Spinal cord (tissue), 10 donors: ENCODE measurements around the gene MPPED2. TPM values are rescaled to one million over a fixed set of nuclear protein-coding genes. Genes with fewer than 3 reads are reported as not detected.

Experiments
- DNase-seq, 6 donors: peaks; one replicate each; pipeline versions ENCODE4 v3.0.0 to v3.0.0-alpha.2; 2013 to 2015; ENCODE audit warnings: low spot score in 6 of 6, low read depth in 4 of 6
- H3K27ac ChIP-seq: one replicate; pipeline ENCODE4 v1.5.1; 2013; ENCODE audit warnings: low read depth, low read length, control low read depth
- H3K27me3 ChIP-seq: one replicate; pipeline ENCODE4 v1.6.1; 2013; ENCODE audit warnings: low read length; ENCODE audit not compliant: control insufficient read depth, insufficient read depth
- H3K36me3 ChIP-seq: one replicate; pipeline ENCODE4 v1.6.1; 2013; ENCODE audit warnings: low read length; ENCODE audit not compliant: control insufficient read depth, insufficient read depth
- H3K4me1 ChIP-seq: one replicate; pipeline ENCODE4 v1.6.1; 2013; ENCODE audit warnings: low read length; ENCODE audit not compliant: control insufficient read depth, insufficient read depth
- H3K4me3 ChIP-seq: one replicate; pipeline ENCODE4 v1.5.1; 2013; ENCODE audit warnings: low read depth, low read length, control low read depth
- H3K9me3 ChIP-seq: one replicate; pipeline ENCODE4 v1.6.1; 2013; ENCODE audit warnings: low read length; ENCODE audit not compliant: control insufficient read depth, insufficient read depth
- WGBS: methylation state at CpG from one replicate; pipeline ENCODE4 v1.1.5; 2013; ENCODE audit warnings: missing lambda C conversion rate; ENCODE audit not compliant: insufficient coverage; 5-methylcytosine and 5-hydroxymethylcytosine counted together
- polyA plus RNA-seq, 2 donors: library from polyadenylated mRNA; unstranded; fragments of 120-200 nt; gene quantifications; one replicate each; pipeline ENCODE4 v1.2.1, GENCODE V29; 2013; ENCODE audit not compliant: insufficient read length in 2 of 2
- total RNA-seq, 2 donors: library from RNA; depleted of rRNA in 1 of 2; stranded (reverse); fragments of 120-200 nt in 1 of 2; fragments of >200 nt in 1 of 2; gene quantifications; one replicate each; pipeline versions ENCODE4 v1.2.3 to v1.2.4, GENCODE V29; 2013 to 2014
- donor health status: healthy.

MPPED2 gene
- total and polyA plus RNA-seq, 4 donors = 30.7 to 72.2 (median 71.0) TPM

- no peaks in the 10 kb centered on the region for H3K9me3 ChIP-seq
- no peak overlapping the region for H3K4me3 ChIP-seq
- no CpG with 5 or more reads among the region's 4 CpGs for WGBS
- H3K4me1 ChIP-seq = peaks cover 5% of the 10 kb centered on the region
- peak in 1 of 6 donors; percentile 55 for DNase-seq
- H3K36me3 ChIP-seq = peaks cover 2% of the 10 kb centered on the region
- H3K27ac ChIP-seq = no peak overlapping the region
- no peaks in the 10 kb centered on the region for H3K27me3 ChIP-seq
Observed at GRCh38 chr11:30580573-30580972, 5.6 kb downstream of the MPPED2 start.

- Histone ChIP-seq H3K36me3 (peaks cover 4% of the 10 kb centered on the region), H3K27ac (no peak overlapping the region), H3K4me1 (peaks cover 5% of the 10 kb centered on the region), H3K27me3 (no peaks in the 10 kb centered on the region), H3K9me3 (no peaks in the 10 kb centered on the region), H3K4me3 (no peak overlapping the region)
- peak in 1 of 6 donors; percentile 51 for DNase-seq
- 50% methylated on average over 1 of the region's 3 CpGs for WGBS
Observed at GRCh38 chr11:30579415-30580175, 6.6 kb downstream of the MPPED2 start.

GRCh38 chr11:30578406-30578805, 7.7 kb downstream of the MPPED2 start:
- Histone ChIP-seq H3K9me3 (no peaks in the 10 kb centered on the region), H3K4me1 (no peaks in the 10 kb centered on the region), H3K27me3 (no peaks in the 10 kb centered on the region), H3K4me3 (no peak overlapping the region), H3K36me3 (peaks cover 4% of the 10 kb centered on the region), H3K27ac (no peak overlapping the region)
- peak in 1 of 6 donors; percentile 59 for DNase-seq
- no CpG with 5 or more reads among the region's 1 CpG for WGBS

DNA sequence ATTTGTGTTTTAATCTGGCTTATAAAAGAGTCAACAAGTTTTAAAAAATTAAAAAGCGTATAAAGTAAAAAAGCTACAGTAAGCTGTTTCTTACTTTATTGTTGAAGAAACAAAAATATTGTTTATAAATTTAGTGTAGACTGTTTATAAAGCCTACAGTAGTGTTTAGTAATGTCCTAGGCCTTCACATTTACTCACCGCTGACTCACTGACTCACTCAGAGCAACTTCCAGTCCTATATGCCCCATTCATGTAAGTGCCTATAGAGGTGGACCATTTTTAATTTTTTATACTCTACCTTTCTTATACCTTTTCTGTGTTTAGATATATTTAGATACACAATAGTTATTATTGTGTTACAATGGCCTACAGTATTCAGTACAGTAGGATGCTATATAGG, 12.2 kb downstream of the MPPED2 start:
- Histone ChIP-seq H3K27ac (no peak overlapping the region), H3K27me3 (no peaks in the 10 kb centered on the region), H3K36me3 (peaks cover 4% of the 10 kb centered on the region), H3K4me3 (no peak overlapping the region), H3K4me1 (no peaks in the 10 kb centered on the region), H3K9me3 (no peaks in the 10 kb centered on the region)
- no peak for DNase-seq
- WGBS = no CpG with 5 or more reads among the region's 2 CpGs

DNA sequence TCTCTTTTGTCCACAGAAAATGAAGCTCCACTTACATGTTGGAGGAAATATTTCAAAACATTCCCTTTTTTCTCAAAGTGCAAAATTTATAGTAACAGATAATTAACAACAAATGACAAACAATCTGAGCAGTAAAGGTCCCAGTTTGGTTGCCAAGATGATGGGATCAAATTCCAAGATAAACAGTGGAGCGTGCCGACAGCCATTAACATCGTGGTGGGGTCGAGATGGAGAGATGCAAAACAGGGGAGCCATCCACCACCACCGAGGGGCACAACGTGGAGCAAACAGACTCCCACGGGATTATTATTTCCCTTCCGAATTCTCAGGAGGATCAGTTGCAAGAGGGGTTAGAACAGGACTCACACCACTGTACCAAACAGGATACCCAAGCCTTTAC, 17.2 kb downstream of the MPPED2 start:
- Histone ChIP-seq H3K4me1 (no peaks in the 10 kb centered on the region), H3K27ac (no peak overlapping the region), H3K9me3 (no peaks in the 10 kb centered on the region), H3K4me3 (no peak overlapping the region), H3K27me3 (no peaks in the 10 kb centered on the region), H3K36me3 (no peaks in the 10 kb centered on the region)
- no peak for DNase-seq
- WGBS = 22% methylated on average over 4 of the region's 8 CpGs

- DNase-seq = no peak
- no CpG with 5 or more reads among the region's 1 CpG for WGBS
- Histone ChIP-seq H3K36me3 (no peaks in the 10 kb centered on the region), H3K4me1 (no peaks in the 10 kb centered on the region), H3K9me3 (no peaks in the 10 kb centered on the region), H3K27ac (peak overlapping the region; percentile 6), H3K4me3 (no peak overlapping the region), H3K27me3 (no peaks in the 10 kb centered on the region)
Observed at GRCh38 chr11:30567644-30568043, 18.5 kb downstream of the MPPED2 start.

- no peaks in the 10 kb centered on the region for H3K27me3 ChIP-seq
- no peaks in the 10 kb centered on the region for H3K36me3 ChIP-seq
- no peaks in the 10 kb centered on the region for H3K9me3 ChIP-seq
- H3K4me1 ChIP-seq = no peaks in the 10 kb centered on the region
- peak in 1 of 6 donors; percentile 64 for DNase-seq
- 35% methylated on average over 3 of the region's 5 CpGs for WGBS
- H3K27ac ChIP-seq = no peak overlapping the region
- H3K4me3 ChIP-seq = no peak overlapping the region
Observed at GRCh38 chr11:30567120-30567519, 19.0 kb downstream of the MPPED2 start.

DNA sequence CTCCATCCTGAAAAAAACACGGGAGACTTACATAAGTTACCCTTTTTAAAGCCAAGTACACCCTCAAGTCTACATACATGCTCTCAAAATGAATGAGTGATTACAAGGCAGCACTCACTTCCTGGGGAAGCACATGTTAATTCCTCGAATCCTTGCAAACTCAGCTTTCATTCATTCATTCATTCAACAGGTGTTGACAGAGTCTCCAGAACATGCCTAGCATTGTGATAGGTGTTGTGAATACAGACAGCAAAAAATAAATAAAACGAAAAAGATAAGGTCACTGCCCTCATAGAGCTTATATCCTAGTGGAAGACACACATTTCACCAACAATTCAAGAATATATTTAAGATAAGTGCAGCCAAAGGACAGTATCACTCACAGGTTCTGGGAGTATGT, 19.7 kb downstream of the MPPED2 start:
- H3K36me3 ChIP-seq = no peaks in the 10 kb centered on the region
- no peaks in the 10 kb centered on the region for H3K27me3 ChIP-seq
- H3K27ac ChIP-seq = no peak overlapping the region
- 60% methylated on average over 1 of the region's 3 CpGs for WGBS
- H3K4me3 ChIP-seq = no peak overlapping the region
- no peaks in the 10 kb centered on the region for H3K9me3 ChIP-seq
- H3K4me1 ChIP-seq = no peaks in the 10 kb centered on the region
- DNase-seq = no peak

GRCh38 chr11:30565027-30565426, 21.1 kb downstream of the MPPED2 start:
- Histone ChIP-seq H3K4me3 (no peak overlapping the region), H3K27ac (no peak overlapping the region), H3K9me3 (no peaks in the 10 kb centered on the region), H3K36me3 (no peaks in the 10 kb centered on the region), H3K4me1 (no peaks in the 10 kb centered on the region), H3K27me3 (no peaks in the 10 kb centered on the region)
- WGBS = 13% methylated on average over 7 of the region's 10 CpGs
- peak in 2 of 6 donors; percentile 91 to 94 for DNase-seq

DNA sequence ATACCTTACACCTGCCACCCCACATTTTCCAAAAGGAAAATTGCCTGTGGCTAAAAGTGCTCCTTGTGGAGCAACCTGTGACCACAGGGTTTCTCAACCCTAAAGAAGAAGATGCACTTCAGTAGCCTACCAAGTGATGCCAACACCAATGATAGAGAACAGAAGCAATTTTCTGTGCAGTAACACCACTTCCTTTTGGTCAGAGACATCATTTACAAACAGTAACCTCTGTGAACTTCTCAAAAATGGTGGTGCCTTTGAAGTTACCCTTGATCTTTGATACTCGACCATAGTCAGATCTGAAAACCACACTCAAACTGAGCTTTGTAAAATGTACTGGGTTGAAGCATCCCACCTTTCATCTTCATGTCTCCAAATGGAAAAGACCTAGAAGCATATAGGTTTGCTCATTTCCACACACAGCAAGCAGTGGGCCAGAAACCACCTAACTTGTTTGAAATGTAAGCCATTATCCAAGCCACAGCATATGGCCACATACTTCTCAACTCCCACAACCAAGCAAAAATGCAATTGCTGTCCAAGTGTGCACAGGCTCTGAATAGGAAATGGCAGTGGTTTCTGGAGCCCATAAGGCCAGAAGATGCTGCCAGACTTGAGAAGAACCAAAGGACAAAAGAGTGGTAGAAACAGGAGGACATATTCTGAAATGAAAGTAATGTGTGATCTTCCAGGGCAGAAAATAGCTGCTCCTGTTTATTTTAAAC, 24.3 kb downstream of the MPPED2 start:
- H3K4me3 ChIP-seq = no peak overlapping the region
- no peaks in the 10 kb centered on the region for H3K9me3 ChIP-seq
- H3K4me1 ChIP-seq = peaks cover 3% of the 10 kb centered on the region
- no peaks in the 10 kb centered on the region for H3K27me3 ChIP-seq
- no peaks in the 10 kb centered on the region for H3K36me3 ChIP-seq
- no CpG with 5 or more reads among the region's 1 CpG for WGBS
- no peak for DNase-seq
- no peak overlapping the region for H3K27ac ChIP-seq
